ENCODE results near the gene SOX5.

The SOX5 gene

GRCh38 chr12:23614280-23614679 lies 335.2 kb downstream of the SOX5 start:
- no peak for DNase-seq (ENCODE audit: low spot score)
- no peak for TF ChIP-seq CTCF (IDR thresholded peaks at IDR 0.05; ENCODE audit: extremely low read depth, missing control alignments)

- no peak for TF ChIP-seq CTCF (IDR thresholded peaks at IDR 0.05; ENCODE audit: extremely low read depth, missing control alignments)
- no peak for DNase-seq (ENCODE audit: low spot score)
Observed at GRCh38 chr12:23611320-23611719, 338.1 kb downstream of the SOX5 start.

GRCh38 chr12:23600919-23601318 lies 348.6 kb downstream of the SOX5 start:
- DNase-seq (ENCODE audit: low spot score) = no peak
- TF ChIP-seq CTCF (IDR thresholded peaks at IDR 0.05; ENCODE audit: extremely low read depth, missing control alignments) = no peak

- no peak for TF ChIP-seq CTCF (IDR thresholded peaks at IDR 0.05; ENCODE audit: extremely low read depth, missing control alignments)
- no peak for DNase-seq (ENCODE audit: low spot score)
Observed at GRCh38 chr12:23596568-23596967, 352.9 kb downstream of the SOX5 start.

- no peak for DNase-seq (ENCODE audit: low spot score)
- TF ChIP-seq CTCF (IDR thresholded peaks at IDR 0.05; ENCODE audit: extremely low read depth, missing control alignments) = no peak
Observed at GRCh38 chr12:23587833-23588559, 361.5 kb downstream of the SOX5 start.

- no peak for TF ChIP-seq CTCF (IDR thresholded peaks at IDR 0.05; ENCODE audit: extremely low read depth, missing control alignments)
- no peak for DNase-seq (ENCODE audit: low spot score)
Observed at GRCh38 chr12:23585782-23586163, 363.7 kb downstream of the SOX5 start.

GRCh38 chr12:23585156-23585781 lies 364.2 kb downstream of the SOX5 start:
- DNase-seq (ENCODE audit: low spot score) = no peak
- no peak for TF ChIP-seq CTCF (IDR thresholded peaks at IDR 0.05; ENCODE audit: extremely low read depth, missing control alignments)

All from GM20000 (cell line).